IPS-15b (cell line): Measurements from ENCODE around the gene PTPRJ.

Experiments
- H3K27me3 ChIP-seq: one replicate; pipeline ENCODE4 v1.6.1; 2013; ENCODE audit warnings: low read length; ENCODE audit not compliant: control insufficient read depth, insufficient read depth
- H3K36me3 ChIP-seq: one replicate; pipeline ENCODE4 v1.6.1; 2013; ENCODE audit warnings: low read length; ENCODE audit not compliant: control insufficient read depth, insufficient read depth
- H3K4me1 ChIP-seq: one replicate; pipeline ENCODE4 v1.6.1; 2013; ENCODE audit warnings: mild to moderate bottlenecking, low read length; ENCODE audit not compliant: control insufficient read depth, insufficient read depth
- H3K4me3 ChIP-seq: one replicate; pipeline ENCODE4 v1.5.1; 2013; ENCODE audit warnings: low read depth, low read length
- H3K9ac ChIP-seq: one replicate; pipeline ENCODE4 v1.6.1; 2013; ENCODE audit warnings: low read depth, mild to moderate bottlenecking, low read length
- H3K9me3 ChIP-seq: one replicate; pipeline ENCODE4 v1.6.1; 2013; ENCODE audit warnings: mild to moderate bottlenecking, low read length; ENCODE audit not compliant: control insufficient read depth, insufficient read depth

Gene PTPRJ

DNA sequence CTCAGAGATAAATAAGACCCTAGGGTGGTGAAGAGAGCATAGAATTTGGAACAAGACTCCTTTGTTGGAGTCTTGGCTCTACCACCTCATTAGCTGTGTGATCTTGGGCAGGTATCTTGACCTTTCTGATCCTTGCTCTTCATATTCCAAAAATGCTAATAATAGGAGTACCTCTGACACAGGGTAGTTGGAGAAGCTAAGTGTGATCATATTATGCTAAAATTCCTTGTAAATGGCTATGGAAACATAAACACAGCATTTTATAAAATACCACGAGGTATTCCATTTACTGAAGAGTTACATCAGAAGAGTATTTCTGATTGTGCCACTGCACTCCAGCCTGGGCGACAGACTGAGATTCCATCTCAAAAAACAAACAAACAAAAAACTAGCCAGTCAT is 9.4 kb downstream of the PTPRJ start:
- H3K27me3 ChIP-seq, result no peaks in the 10 kb centered on the region
- H3K4me3 ChIP-seq, result no peak overlapping the region

DNA sequence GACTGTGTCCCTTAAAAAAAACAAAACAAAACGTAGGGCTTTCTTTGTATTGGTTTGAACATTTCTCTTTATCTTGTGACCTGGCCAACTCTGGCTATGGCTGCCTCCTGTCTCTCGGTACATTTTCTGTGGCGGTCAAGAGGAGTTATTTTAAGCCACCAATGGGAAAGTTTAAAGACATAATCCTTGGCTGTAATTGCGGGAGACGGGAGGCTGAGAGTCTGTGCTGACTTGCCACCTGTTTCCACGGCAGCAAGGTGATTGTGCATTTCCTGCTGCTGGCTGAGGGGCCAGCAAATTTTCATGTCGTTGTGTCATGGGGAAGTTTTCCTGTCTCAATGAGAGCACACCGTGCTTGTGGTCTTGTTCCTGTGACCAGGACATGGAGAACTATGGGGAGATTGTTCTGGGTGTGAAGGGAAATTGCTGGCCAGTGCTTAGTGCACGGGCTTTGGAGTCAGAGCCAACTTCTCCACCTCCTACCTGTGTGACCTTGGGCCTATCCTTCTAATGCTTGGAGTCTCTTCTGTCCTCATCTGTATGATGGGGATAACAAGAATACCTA is 11.0 kb downstream of the PTPRJ start:
- H3K9ac ChIP-seq, result no peak overlapping the region
- no peaks in the 10 kb centered on the region for H3K27me3 ChIP-seq
- H3K36me3 ChIP-seq, result no peaks in the 10 kb centered on the region
- H3K4me1 ChIP-seq, result peaks cover 11% of the 10 kb centered on the region
- no peaks in the 10 kb centered on the region for H3K9me3 ChIP-seq
- peak overlapping the region; percentile 18 for H3K4me3 ChIP-seq

More for the DNA sequence above, 9.4 kb downstream of the PTPRJ start:
- Histone ChIP-seq H3K9ac (no peak overlapping the region), H3K9me3 (no peaks in the 10 kb centered on the region), H3K4me1 (peaks cover 11% of the 10 kb centered on the region), H3K36me3 (no peaks in the 10 kb centered on the region)

GRCh38 chr11:47991894-47992293 is 11.5 kb downstream of the PTPRJ start:
- Histone ChIP-seq H3K27me3 (no peaks in the 10 kb centered on the region), H3K9ac (no peak overlapping the region), H3K4me3 (no peak overlapping the region), H3K4me1 (peaks cover 11% of the 10 kb centered on the region), H3K9me3 (no peaks in the 10 kb centered on the region), H3K36me3 (no peaks in the 10 kb centered on the region)

DNA sequence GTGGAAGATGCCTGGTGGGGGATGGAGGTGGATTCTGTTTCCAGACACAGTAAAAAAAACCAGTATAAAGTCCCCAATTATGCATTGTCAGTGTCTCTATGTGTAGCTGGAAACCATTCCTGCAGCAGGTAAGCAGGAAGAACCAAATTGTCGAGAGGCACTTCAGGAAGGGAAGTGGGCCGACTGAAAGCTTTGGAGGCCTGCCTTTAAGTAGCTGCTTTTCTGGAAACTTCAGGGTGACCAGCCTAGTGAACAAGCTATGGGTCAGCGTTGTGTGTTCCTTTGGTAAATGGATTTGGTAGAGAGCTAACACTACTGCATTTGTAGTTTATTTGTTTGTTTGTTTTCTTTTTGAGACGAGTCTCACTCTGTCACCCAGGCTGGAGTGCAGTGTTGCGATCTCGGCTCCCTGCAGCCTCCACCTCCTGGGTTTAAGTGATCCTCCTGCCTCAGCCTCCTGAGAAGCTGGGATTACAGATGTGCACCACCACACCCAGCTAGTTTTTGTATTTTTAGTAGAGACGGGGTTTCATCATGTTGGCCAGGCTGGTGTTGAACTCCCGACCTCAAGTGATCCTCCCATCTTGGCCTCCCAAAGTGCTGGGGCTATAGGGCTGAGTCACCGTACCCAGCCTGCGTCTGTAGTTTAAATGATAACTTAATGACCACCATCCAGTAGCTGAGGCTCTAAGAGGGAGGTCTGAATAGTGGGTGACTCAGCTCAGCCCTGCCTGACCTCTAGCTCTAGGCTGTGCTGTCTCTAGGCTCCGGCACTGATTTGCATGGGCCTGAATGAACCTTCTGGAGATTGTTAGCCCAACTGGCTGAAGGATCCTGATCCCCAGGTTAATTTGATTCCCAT is 12.8 kb downstream of the PTPRJ start:
- H3K36me3 ChIP-seq, result no peaks in the 10 kb centered on the region
- no peaks in the 10 kb centered on the region for H3K9me3 ChIP-seq
- no peak overlapping the region for H3K4me3 ChIP-seq
- no peak overlapping the region for H3K9ac ChIP-seq
- H3K4me1 ChIP-seq, result peaks cover 19% of the 10 kb centered on the region
- no peaks in the 10 kb centered on the region for H3K27me3 ChIP-seq

GRCh38 chr11:47994417-47994816 is 14.1 kb downstream of the PTPRJ start:
- Histone ChIP-seq H3K36me3 (no peaks in the 10 kb centered on the region), H3K27me3 (no peaks in the 10 kb centered on the region), H3K9ac (no peak overlapping the region), H3K4me1 (peaks cover 19% of the 10 kb centered on the region), H3K9me3 (no peaks in the 10 kb centered on the region), H3K4me3 (no peak overlapping the region)

DNA sequence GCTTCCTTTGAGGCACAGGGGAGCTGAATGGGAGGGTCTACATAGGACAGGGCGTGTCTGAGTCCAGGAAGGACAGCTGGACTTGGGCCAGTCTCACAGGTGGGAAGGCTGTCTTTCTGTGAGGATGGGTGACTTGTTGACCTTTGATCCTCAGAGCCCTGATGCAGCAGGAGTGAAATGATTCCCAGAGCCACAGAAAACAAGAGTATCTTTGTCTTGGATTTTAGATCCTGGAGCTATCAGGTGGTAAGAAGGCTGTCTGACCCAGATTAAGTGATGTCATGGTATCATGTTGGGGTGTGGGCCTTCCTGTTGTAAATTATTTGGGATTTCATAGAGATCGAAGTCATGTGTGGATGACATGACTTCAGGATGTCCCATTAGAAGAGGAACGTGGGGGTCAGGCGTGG is 15.0 kb downstream of the PTPRJ start:
- no peak overlapping the region for H3K4me3 ChIP-seq
- H3K9me3 ChIP-seq, result no peaks in the 10 kb centered on the region
- no peak overlapping the region for H3K9ac ChIP-seq
- no peaks in the 10 kb centered on the region for H3K27me3 ChIP-seq
- peaks cover 17% of the 10 kb centered on the region for H3K4me1 ChIP-seq
- no peaks in the 10 kb centered on the region for H3K36me3 ChIP-seq

GRCh38 chr11:47997063-47998053 is 17.0 kb downstream of the PTPRJ start:
- H3K27me3 ChIP-seq, result no peaks in the 10 kb centered on the region
- H3K9me3 ChIP-seq, result no peaks in the 10 kb centered on the region
- H3K9ac ChIP-seq, result no peak overlapping the region
- H3K4me3 ChIP-seq, result no peak overlapping the region
- no peaks in the 10 kb centered on the region for H3K36me3 ChIP-seq
- H3K4me1 ChIP-seq, result peaks cover 8% of the 10 kb centered on the region

DNA sequence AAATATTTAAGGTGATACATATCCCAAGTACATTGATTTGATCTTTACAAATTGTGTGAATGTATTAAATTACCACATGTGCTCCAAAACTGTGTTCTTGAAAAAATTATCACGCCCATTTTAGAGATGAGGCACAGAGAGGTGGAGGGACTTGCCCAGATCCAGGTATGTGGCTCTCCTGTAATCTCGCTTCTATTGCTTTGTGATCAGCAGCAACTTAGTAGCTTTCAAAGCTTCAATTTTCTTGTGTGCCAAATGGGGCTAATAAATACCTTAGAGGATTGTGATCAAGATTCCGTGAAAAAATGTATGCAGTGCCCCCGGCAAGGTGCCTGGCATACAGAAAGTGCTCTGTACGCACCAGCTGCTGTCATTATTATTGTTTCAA is 18.0 kb downstream of the PTPRJ start:
- Histone ChIP-seq H3K27me3 (no peaks in the 10 kb centered on the region), H3K4me3 (no peak overlapping the region), H3K9ac (no peak overlapping the region), H3K9me3 (no peaks in the 10 kb centered on the region), H3K4me1 (peaks cover 10% of the 10 kb centered on the region), H3K36me3 (no peaks in the 10 kb centered on the region)

DNA sequence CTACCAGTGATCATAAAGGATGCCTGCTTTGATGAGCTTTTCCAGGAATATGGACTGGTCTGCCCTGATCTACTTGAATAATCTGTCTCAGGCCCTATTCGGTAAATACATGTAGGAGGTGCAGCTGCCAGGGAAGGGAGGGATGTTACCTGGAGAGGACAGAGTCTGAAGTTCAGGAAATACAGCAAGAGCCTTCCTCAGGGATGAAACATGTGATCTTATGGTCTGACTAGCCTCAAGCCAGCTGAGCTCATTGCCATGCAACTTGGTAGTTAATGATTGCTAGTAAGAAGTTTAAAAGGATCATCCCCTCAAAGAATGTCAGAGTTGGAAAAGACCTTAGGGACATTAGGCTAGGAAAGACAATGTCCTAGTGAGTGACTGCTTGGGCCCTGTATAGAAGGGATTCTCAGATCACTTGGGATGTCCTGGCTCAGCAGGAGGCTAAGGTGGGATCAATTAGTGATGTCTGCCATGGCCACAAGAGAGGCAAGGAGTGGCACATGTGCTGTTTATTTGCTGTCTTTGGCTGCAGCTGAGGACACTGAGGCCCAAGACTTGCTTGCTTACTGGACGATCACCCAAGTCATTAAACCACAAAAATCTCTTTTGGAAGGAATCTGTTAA is 18.5 kb downstream of the PTPRJ start:
- Histone ChIP-seq H3K27me3 (no peaks in the 10 kb centered on the region), H3K4me1 (peaks cover 10% of the 10 kb centered on the region), H3K4me3 (no peak overlapping the region), H3K9me3 (no peaks in the 10 kb centered on the region), H3K36me3 (no peaks in the 10 kb centered on the region), H3K9ac (no peak overlapping the region)

DNA sequence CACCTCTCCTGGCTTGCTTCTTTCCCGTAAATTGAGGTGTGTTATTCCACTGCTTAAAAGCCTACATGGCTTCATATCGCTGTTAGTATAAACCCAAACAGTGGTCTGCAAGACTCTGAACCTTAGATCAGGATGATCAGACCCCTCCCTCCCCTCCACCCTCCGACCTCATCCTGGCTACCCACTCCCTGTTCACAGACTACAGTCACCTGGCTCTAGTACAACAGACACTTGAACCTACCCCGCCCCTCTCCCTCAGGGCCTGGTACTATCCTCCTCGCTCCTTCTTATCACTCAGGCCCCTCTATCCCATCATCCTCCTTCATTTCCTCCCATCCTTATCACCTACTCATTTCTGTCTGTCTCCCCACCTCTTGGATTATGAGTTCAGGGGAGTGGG is 20.1 kb downstream of the PTPRJ start:
- H3K27me3 ChIP-seq, result no peaks in the 10 kb centered on the region
- no peak overlapping the region for H3K4me3 ChIP-seq
- H3K36me3 ChIP-seq, result no peaks in the 10 kb centered on the region
- no peak overlapping the region for H3K9ac ChIP-seq
- no peaks in the 10 kb centered on the region for H3K9me3 ChIP-seq
- H3K4me1 ChIP-seq, result peaks cover 18% of the 10 kb centered on the region

GRCh38 chr11:48001438-48002021 is 21.2 kb downstream of the PTPRJ start:
- H3K9ac ChIP-seq, result no peak overlapping the region
- H3K9me3 ChIP-seq, result no peaks in the 10 kb centered on the region
- no peak overlapping the region for H3K4me3 ChIP-seq
- peaks cover 18% of the 10 kb centered on the region for H3K4me1 ChIP-seq
- H3K27me3 ChIP-seq, result no peaks in the 10 kb centered on the region
- H3K36me3 ChIP-seq, result no peaks in the 10 kb centered on the region
